GM18867 (cell line): Measurements from ENCODE around the gene CIAO2B.

Source experiments
- ATAC-seq: cut with Tn5 transposase; IDR thresholded peaks from one replicate; pipeline ENCODE4 v1.9.1; 2021; ENCODE audit warnings: mild to moderate bottlenecking, moderate library complexity; ENCODE audit not compliant: unreplicated experiment

CIAO2B gene

DNA sequence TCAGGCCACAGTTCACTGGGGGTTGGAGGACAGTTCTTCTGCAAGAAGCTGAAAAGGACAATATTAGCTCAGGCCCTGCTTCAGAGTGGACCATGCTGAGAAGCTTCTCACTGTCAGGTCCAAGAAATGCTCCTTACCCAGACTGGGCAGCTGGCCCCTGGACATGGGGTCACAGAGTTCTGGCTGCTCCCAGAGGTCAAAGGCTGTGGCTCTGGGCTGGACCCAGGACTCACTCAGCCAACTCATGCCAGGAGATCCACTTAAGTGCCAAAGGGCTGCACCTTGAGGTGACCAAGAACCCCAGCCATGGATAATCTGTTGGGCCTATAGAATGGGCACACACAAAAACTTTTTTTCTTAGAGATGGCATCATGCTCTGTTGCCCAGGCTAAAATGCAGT lies 5.2 kb upstream of the CIAO2B start:
- ATAC-seq: no peak

DNA sequence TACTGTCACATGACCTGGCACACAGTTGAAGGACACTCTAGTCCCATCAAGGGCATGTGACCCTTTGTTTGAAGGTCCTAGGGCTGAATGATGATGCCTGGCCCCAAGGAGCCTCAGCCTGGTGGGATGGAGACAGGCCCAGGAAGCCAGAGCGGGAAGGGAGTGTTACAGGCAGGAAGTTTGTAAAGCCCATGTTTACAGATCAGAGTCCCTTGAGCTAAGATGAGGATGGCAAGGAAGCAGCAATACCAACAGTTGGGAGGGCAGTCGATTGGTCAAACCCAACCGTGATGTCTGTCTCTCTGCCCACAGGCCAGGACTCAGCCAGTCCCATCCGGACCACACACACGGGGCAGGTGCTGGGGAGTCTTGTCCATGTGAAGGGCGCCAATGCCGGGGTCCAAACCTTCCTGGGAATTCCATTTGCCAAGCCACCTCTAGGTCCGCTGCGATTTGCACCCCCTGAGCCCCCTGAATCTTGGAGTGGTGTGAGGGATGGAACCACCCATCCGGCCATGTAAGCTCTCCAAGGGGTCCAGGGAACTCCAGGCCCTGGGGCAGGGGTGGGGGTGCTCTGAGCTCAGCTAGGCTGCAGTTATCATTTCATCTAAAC lies 3.6 kb upstream of the CIAO2B start:
- no peak for ATAC-seq

DNA sequence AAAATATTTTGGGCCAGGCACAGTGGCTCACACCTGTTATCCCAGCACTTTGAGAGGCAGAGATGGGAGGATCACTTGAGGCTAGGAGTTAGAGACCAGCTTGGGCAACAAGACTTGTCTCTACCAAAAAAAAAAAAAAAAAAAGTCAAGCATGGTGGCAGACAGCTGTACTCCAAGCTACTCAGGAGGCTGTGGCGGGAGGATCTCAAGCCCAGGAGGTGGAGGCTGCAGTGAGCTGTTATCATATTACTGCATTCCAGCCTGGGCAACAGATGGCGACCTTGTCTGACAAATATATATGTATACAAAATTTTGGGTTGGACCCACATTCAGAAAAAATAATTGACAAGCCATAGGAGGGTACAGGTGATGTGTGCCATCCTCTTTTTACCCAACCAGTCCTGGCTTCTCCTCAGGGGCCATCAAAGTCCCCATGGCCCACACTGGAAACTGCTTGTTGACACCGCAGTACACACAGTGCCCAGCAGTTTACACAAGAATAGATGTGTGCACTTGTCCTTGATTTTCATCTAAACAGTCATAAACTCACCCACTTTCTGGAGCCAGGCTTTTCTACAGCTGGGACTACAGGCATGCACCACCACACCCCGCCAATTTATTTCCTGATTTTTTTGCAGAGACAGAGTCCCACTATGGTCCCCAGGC lies 2.8 kb upstream of the CIAO2B start:
- no peak for ATAC-seq

DNA sequence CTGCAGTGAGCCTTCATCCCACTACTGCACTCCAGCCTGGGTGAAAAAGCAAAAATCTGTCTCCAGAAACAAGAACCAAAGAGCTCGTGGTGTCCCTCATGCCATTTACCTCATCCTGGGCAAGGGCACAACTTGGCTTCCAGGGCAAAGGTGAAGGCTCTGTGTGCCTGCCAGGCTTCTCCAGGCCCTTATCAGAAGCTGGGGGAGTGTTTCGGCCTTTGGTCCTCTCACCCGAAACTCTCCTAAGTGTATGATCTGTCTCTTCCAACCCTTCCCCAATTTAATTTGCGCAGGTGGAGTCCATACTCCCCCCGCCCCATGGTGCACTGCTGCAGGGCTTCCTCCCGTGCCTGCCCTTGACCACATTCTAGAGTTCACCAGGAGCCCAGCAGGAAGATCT lies 2.3 kb upstream of the CIAO2B start:
- ATAC-seq: no peak

DNA sequence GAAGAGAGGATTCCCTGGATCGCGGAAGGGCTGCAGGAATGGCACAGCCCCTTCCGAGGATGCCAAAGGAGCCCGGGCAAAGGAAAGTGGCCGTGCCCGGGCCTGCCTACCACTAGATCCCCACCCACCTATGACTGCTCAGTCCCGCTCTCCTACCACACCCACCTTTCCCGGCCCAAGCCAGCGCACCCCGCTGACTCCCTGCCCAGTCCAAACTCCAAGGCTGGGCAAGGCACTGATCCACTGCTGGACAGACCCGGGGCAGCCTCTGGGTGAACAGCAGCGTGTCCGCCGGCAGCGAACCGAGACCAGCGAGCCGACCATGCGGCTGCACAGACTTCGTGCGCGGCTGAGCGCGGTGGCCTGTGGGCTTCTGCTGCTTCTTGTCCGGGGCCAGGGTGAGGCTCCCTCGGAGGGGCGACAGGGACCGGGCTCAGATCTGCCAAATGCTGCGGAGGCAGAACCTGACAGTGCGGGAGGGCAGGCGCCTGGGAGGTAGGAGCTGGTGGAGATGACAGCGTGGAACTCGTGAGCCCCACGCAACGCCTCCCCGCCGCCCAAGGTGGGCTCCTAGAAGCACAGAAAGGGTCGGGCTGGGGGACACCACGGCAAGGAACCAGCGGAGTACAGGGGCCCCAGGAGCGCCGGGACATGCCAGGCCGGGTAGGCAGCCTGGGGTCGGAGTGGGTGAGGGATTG lies 1.3 kb upstream of the CIAO2B start, which contains the start of gene CES2:
Gene CES2, plus strand, starts transcription at position 203 of the 698 bp plus-strand sequence. Its CDS starts 120 bp downstream, at position 323.
- no peak for ATAC-seq

DNA sequence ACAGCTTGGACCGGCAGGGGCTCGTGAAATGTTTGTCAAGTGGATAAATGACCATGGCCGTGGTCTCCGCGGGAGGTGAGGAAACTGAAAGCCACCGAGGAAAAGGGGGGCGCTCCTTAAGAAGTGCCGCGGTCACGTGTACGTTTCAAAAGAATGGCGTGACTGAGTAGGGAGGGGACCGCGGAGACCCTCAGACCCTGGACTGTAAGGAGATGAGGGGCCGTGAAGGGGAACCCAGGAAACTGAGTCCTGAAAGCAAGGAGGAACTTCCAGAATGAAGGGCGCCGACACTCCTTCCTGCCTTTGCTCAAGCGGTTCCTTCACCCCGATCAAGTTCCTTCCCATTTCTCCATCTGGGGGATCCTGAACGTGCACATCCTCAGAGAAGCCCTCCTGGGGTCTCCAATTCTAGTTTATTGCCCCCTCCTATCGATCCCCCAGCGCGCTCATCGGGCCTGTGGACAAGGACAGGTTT lies 674 bp upstream of the CIAO2B start:
- peak; percentile 23 for ATAC-seq

DNA sequence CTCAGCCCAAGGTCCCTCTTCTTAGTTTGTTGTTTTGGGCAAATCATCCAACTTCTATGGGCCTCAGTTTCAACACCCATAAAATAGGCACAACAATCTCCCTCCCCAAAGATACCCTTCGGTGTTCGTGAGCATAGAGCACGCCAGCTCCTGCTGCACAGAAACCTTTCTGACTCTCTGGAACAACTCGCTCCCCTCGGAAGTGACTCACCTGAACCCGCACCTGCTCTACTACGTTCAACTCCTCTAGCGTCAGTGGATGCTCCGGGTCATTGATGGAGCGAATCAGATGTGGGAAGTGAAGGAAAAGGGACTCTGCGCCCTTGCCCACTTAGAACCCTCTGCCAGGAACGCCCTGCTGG lies 445 bp downstream of the CIAO2B start:
- ATAC-seq: no peak

DNA sequence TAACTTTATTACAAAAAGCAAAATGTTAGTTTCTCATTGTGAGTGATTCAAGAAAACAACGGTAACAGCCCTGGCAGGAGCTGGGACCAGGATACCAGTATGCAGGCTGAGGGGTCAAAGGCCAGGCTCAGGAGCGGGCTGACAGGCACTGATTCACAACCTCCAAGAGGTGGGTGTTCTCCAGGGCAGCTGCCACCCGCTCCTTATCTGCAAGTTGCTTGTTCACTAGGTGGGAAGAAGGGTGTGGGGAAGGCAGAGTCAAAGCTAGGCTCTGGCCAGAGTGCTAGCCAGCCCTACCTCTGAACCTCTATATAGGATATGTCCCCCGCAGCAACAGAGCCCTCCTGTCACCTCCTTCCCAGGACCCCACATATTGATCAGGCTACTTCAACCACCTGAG lies 2.1 kb downstream of the CIAO2B start:
- ATAC-seq: no peak

DNA sequence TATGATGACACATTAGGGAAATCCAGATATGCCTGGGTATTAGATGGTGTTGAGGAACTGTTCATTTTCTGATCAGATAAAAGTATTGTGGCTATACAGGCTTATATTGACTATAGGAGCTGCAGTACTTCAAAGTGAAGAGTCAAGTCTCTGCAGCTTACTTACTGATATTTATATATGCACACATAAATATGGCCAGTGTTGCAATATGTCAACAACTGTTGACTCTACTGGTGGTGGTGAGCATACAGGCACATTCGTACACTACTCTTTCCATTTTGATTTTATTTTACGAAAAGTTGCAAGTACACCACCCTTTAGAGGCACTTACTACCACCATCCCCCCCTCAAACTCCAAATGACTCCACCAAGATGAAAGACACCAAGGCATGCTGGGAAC lies 2.5 kb downstream of the CIAO2B start:
- ATAC-seq: no peak

DNA sequence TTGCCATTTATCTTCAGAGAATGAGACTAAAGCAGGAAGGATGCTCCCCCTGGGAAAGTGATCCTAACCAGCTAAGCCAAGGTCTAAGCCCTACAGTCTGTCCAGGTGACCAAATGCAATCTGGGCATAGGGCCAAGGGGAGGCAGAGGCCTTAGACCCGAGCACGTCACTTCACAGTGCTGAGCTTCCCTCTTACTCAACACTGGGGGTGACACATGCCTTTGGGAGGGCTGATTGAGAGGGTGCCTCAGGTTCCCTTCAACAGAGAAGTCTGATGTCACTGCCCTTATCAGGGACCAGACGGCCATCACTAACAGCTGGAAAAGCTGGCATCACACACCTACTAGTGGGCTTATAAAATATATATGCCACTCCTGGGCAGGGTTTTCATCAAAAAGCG lies 4.0 kb downstream of the CIAO2B start:
- ATAC-seq: no peak

DNA sequence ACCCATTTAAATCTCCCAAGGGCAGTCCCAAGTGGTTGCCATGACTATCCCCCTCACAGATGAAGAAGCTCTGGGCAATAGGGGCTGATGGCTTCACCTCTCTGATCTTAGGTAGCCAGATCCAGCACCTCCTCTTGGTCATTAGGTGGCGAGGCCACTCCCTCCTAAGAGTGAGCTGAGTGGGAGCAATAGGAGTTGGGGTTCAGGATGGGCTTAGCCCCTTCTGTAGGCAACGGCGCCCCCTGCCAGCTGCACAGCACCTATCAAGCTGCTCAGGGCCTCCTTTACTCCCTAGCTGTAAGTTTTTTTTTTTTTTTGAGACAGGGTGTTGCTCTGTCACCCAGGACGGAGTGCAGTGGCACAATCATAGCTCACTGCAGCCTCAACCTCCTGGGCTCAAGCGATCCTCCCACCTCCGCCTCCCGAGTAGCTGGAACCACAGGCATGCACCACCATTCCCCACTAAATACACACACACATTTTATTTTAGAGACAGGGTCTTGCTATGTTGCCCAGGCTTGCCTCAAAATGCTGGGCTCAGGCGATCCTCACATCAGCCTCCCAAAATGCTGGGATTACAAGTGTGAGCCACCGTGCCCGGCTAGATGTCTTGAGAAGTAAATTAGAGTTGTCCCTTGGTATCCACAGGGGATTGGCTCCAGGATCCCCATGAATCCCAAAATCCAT lies 5.4 kb downstream of the CIAO2B start:
- ATAC-seq: no peak

DNA sequence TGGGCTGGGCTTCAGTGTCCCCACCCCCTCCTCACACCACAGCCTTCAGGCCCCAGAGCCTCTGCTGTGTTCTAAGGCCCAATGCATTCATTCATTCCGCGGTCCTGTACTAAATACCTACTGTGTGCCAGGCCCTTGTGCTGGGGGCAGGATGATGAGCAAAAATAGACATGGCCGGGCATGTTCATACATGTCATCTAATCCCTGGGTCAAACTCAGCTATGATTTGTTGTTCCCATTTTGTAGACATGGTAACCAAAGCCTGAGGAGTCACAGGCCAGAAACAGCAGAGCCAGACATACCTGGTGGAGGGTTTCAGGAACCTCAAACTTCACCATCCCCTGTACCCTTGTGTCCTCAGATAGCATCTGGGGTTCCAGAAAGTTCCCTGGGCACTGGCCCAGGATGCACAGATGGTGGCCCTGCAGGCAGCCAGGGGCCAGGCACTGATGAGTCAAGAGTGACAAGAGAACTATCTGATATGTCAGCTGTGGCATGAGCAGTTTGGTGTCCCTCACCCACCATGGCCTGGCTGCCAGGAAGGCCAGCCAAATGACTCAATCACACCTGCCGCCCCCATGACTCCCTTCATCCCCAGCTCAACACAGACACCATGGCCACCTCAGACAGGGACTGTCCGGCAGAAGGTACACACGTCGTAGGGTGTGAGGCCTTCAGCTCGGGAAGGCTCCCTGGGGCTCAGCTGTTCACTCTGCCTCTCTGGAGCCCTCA lies 6.1 kb downstream of the CIAO2B start:
- no peak for ATAC-seq

DNA sequence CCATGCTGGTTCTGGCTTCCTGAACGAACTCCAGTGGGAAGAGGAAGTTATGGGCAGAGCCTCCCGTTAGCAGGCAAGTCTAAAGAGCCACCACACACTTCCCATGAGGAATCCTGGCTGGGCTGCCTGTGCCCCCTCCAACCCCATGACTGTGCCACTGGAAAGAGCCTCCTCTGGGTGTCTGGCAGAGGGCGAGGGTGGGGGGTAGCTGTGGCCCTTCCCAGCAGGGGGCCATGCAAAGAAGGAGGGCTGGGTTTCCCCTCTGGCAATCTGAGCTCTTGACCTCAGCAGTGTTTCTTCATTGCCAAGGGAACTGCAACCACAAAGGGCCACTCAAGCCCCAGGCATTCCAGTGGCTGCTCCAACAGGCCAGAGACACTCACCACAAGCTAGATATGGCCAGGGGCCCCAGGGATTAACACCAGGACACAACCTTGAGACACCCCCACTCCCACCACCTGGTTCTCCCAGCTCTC lies 7.2 kb downstream of the CIAO2B start:
- no peak for ATAC-seq

DNA sequence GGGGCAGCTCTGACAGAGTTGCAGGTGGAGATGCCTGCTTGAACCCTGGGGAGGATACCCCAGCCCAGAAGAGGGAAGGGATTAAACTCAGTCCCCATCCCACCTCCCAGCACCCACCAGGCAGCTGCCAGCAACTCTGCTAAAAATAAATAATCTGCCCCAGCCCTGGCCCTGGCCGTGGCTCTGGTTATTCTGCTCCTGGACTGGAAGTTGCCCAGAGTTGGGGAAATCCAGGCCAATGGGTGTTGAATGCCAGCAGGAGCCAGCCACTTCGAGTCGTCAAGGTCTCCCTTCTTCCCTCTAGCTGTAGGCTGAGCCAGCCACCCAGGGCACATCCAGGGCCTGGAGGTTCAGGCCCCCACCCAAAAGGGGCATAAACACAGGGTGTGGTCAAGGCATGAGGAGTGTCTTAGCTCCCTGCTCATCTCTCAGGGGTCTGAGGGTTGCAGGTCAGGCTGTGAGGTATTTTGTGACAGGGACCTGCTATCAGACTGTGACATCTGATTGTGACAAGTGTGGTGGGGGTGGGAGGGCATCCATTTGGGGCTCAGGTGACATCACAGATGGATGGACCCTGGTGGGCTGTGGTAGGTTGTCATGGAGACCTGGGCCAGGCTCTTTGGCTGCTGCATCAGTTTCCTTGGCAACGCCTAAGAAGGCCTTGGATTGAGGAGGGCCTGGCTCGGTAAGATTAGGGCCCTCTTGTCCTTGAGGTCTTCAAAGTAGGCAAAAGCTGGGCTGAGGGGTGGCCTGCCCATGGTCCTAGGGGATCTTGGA lies 7.8 kb downstream of the CIAO2B start:
- ATAC-seq: no peak

DNA sequence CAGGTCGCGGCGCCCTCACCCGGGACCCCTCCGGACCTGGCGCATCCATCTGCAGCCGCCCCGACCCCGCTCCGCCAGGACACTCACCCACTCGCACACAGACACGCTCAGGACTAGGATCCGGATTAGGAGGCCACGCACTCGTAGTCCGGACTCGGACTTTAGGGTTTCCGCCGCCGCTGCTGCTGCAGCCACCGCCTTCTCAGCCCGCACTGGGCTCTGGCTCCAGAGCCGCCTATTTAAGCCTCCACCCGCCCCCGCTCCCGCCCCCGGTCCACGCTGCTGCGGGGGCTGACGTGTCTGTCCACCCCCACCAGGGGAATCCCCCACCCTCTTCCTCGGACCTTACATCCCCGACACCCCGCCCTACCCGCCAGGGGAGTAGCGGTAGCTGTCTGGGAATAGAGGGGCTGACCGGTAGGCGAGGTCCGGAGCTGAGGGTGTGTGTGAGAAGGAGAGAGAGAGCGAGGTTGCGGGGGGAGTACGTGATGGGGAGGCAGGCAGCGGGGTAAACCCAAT lies 8.8 kb downstream of the CIAO2B start, which contains the start of gene RRAD:
Gene RRAD, minus strand, starts transcription at position 214 of the 519 bp plus-strand sequence. CDS start 356 bp downstream, outside the sequence.
- peak; percentile 29 for ATAC-seq

DNA sequence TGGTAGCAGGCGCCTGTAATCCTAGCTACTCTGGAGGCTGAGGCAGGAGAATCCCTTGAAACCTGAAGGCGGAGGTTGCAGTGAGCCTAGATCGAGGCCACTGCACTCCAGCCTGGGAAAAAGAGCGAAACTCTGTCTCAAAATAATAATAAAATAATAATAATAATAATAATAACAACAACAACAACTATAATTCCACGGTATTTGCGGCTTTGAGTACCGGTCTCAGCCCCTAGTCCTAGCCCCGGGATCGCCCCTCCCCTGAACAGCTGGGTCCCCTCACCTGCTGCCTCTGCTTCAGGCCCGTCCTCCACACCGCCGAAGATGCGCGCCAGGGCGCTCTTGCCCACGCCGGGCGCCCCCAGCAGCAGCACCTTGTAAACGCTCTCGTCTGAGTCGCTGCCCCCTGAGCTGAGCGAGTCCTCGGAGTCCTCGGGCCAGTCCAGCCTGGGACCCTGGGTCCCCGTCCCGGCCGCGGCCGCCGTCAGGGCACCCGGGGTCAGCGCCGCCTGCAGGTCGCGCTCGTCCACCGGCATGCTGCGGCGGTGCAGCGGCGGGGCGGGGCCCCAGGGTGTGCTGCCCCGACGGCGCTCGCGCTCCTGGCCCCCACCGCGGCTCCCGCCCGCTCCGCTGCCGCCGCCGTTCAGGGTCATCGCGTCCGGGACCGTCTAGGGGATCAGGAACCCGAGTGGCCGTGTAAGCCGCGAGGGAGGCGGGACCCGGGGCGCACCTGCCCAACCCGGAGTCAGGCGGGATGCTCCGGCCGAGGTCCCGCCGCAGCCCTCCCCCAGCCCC lies 9.5 kb downstream of the CIAO2B start:
- ATAC-seq: peak; percentile 44

DNA sequence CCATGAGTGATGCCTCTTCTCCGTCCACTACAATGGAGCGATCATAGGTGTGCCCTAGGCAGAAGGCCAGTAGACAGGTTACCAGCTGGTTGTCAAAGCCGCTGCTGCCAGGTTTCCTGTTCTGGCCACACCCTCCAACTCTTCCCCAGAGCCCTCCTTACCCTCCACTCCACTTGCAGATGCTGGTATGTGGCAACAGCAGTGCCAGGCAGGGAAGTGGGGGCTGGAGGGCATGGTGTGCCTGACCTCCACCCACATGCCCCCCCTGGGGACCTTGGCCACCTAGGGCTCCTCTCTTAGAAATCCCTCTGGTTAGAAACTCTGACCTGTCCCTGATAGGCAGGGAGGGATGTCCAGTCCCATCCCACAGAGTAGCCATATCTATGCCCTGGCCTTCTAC lies 10.3 kb downstream of the CIAO2B start:
- no peak for ATAC-seq

DNA sequence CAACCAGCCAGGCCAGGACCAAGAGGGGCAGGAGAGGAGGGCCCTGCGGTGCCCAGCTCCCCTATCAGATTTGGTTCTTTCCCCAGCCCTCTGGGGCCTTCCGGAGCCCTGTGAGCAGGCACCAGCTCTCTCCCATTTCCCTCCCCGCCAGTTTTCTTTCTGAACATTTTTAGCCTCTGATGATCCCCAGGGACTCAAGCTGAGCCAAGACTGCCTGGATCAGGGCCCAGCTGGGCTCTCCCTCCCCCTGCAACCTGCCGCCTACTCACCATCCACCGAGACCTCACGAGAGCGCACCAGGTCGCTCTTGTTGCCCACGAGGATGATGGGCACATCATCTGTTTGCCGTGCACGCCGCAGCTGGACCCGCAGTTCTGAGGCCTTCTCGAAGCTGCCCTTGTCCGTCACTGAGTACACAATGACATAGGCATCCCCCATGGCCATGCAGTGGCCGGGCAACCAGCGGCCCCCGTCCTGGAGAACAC lies 10.9 kb downstream of the CIAO2B start:
- no peak for ATAC-seq
